Measurements from ENCODE around the gene CIITA.
"Not testable (repeated sequence)": the region's sequence is repeated elsewhere in the genome, so short reads cannot be mapped to it uniquely, and the experiment has no call there.

CIITA gene

GRCh38 chr16:10957771-10958482, 80.9 kb downstream of the CIITA start:
- DNase-seq, result no peak

GRCh38 chr16:10959161-10959560, 82.2 kb downstream of the CIITA start:
- DNase-seq, result no peak

DNA sequence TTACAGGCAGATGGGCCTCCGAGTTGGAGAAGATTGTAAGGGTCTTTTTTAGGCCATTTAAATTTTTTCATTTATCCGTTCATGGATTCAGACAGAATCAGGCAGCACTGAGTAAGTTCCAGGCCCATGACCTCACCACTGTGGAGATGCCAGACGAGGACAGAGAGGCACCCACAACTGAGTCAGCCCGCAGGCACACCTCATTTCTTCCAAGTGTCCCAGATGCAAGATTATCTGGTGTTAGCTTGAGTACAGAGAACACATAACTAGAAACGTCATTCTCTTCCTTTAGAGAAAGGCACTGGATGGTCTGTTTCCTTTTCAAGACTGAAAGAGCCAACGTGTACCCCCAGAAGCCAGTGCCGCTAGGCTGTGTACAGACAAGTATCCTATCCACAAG, 84.2 kb downstream of the CIITA start:
- no peak for DNase-seq

- DNase-seq, result peak; percentile 62
Measured at GRCh38 chr16:10964039-10964890, 87.3 kb downstream of the CIITA start.

DNA sequence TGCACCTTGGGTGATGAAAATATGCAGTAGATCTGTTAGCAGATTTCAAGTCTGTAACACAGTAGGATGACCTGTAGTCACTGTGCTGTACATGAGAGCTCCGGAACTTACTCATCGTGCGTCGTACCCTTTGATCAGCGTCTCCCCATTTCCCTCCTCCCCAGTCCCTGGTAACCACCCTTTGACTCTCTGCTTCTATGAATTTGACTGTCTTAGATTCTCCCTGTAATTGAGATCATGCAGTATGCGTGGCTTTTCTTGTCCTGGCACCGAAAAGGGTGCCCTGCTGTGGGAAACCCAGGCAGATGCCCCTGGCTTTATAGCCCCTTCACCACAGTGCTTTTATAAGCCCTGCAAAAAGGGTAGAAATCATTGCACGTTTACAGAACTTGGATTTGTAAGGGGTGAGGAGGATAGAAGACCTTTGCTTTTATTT, 87.9 kb downstream of the CIITA start:
- no peak for DNase-seq

DNA sequence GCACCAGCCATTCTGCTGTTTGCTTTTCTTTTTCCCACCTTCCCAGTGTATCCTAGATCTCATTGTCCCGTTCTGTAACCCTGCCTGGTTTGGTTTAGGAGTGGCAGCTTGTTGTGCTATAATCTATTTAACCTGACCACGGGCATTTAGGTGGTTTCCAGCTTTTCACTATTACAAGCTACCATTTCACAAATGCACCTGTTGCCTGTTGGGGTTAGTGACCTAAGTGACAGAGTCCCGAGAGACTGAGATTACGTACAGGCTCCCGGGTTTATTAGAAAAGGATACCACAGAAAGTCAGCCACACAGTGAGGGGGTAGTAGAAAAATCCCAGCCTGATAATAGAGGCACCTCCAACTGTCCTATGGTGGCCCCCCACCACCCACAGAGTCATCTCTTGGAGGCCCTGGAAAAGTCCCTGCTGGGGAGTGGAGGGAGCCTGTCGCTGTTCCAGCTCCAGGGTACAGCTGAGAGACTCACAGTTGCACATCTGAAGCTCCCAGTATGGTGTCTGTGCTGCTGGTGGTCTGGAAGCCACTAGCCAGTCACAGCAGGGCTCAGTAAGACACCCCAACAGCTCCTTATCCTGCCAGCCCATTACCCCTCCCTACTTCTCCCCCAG, 88.5 kb downstream of the CIITA start:
- DNase-seq, result no peak

DNA sequence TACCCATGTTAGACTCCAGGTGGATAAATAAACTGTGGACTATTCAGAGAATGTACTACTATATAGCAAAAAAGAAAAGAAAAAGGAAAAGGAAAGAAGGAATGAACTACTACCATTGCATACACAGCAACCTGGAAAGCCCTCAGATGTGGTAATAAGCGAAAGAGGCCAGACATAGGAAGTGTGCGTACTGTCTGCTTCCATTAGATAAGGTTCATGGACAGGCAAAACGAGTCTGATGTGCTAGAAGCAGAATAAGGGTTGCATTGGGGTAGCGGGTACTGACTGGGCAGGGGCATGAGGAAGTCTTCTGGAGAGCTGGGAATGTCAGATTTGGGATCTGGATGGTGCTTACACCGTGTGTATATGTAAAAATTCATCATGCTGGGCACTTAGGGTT, 89.1 kb downstream of the CIITA start:
- DNase-seq, result no peak

GRCh38 chr16:10966559-10966958, 89.6 kb downstream of the CIITA start:
- DNase-seq, result not testable (repeated sequence)

GRCh38 chr16:10967986-10968385, 91.0 kb downstream of the CIITA start:
- DNase-seq, result no peak

DNA sequence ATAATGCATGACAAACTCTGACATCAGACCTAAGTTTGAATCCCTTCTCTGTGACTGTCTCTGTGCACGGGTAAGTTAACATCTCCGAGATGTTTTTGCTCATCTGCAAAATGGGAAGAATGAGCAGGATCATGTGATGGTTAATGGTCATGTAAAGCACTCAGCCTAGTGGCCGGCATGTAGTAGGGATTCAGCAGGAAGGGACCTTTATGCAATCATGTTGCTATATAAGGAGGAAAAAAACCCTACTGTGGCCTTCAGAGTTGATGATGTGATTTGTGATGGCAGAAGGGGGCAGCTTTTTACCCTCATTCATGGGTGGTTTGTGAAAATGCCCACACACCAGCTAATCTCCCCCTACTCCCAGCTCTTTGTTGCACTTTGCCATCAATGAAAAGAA, 91.5 kb downstream of the CIITA start:
- no peak for DNase-seq

GRCh38 chr16:10969615-10970014, 92.6 kb downstream of the CIITA start:
- DNase-seq, result no peak

DNA sequence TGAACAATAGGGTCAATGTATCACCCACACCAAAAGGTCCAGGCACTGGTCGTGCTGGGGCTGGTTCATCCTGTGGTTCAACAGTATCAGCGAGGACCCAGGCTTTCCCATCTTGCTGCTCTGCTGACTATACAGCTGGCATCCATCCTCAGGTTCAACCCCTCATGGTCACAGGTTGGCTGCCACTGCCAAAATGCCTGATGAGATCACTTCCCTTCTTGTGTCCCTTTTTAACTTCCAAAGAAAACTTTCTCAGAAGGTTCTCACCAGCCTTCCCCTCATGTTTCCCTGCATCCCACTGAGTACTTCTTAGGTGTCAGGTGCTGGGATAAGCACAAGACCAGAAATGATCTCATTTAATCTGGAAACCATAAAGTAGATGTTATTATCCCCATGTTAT, 93.1 kb downstream of the CIITA start:
- DNase-seq, result no peak

GRCh38 chr16:10971560-10971961, 94.6 kb downstream of the CIITA start:
- DNase-seq, result peak; percentile 57

- DNase-seq, result no peak
Measured at GRCh38 chr16:10972108-10972818, 95.3 kb downstream of the CIITA start.

- no peak for DNase-seq
Measured at GRCh38 chr16:10972819-10973464, 95.9 kb downstream of the CIITA start.

DNA sequence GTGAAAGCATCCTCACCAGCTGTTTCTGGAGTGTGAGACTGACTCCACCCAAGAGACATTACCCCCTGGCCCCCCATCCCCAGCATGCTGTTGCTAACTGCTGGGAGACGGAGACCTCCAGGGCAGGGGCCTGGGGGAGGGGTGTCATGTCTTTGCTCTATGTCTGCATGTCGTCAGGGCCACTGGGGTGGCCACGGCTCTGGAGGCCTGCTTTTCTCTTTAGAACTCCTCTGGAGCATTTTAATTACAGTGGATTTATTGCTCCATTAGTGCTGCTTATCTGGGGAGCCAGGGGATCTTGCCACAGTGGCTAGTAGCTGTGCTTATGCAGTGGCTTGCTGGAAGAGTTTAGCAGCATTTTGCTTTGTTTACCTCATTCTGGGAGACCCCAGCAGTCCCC, 99.6 kb downstream of the CIITA start:
- DNase-seq, result no peak

DNA sequence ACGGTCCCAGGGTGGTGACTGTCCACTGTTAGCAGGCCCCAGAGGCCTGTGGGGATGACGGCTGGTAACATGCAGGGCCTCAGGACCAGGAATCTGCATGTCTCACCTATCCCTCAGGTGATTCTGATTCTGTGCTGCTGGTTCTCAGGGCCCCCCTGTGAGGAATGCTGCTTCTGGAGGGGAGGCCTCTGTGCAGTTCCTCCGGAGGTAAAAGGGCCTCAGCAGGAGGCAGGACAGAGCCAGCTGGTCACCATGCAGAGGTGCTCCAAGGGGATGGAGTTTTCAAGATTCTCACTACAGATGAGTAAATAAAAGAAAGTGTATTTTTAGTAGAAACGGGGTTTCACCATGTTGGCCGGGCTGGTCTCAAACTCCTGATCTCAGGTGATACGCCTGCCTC, 101.1 kb downstream of the CIITA start:
- DNase-seq, result no peak

GRCh38 chr16:10978871-10979446, 102.0 kb downstream of the CIITA start:
- DNase-seq, result no peak

DNA sequence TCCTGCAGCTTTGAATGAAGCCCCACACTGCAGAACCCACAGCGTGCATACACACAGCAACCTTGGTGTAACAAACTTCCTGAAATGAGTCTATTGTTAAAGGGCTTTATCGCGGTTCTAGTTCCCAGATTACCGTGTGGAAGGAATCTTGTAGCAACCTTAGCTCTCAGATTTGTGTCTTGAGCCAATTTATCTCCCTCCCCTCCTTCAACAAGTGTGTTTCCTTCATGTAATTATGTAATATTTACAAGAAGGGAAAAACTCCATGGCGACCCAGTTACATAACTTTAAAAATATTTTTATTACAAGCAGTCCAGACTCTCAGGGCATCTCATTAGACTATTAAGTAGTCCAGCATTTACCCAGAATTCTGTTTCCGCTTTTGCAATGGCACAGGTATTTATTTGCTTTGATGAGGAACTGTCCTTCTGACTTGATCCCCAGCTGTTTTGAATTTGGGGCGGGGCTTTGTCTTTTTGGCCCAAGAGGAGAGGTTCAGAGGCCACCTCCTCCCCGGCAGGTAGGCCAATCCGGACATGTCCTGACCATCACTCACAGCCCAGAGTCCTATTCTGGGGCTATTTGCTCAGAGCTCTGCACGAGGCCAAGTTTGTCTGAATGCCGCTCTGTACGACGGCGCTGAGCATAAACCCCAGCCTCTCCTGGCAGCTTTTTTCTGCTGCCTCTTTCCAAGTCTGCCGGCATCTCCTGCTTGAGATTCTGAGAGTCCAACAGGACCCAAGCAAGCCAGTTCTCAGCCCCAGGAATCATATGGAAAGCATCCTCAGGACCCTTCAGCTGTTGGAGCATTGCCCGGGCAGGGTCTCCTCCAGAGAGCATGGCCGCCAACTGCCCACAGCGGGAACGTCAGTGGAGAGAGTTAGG, 103.0 kb downstream of the CIITA start:
- no peak for DNase-seq

DNA sequence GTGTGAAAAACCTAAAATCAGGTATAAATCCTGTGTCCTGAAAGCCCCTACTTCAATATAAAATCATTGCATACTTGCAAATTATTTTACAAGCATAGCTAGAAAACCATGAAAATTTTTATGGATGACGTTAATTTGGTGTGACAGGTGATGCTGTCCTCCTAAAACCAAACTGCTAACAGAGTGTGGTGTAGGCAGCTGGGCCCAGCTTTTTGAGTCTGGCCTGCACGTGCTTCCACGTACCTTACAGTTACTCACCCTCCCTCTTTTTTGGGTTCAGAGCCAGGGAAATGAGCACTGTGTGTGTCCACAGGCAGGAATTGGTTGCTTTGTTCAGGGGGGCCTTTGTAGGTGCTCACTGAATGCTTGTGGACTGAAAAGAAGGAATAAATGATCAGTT, 103.8 kb downstream of the CIITA start:
- no peak for DNase-seq

DNA sequence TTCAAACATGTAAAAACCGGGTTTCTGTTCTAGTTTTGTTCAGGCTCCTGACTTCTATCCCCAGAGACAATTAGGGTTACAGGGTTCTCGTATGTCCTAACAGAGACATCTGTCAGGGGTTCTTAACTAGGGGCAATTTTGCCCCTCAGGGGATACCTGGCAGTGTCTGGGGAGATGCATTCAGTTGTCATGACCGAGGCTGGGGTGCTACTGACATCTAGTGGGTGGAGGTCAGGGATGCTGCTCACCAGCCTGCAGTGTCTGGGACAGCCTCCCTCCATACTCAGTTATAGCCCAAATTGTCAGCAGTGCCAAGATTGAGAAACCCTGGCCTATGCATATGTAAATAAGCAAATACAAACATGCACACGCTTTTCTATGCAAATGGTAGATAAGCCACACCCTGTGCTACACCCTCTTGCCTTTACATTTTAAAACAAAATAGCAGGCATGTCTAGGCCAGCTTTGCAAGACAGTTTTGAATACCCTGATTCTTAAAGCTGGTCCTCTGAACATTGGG, 104.8 kb downstream of the CIITA start:
- no peak for DNase-seq

All from NCI-H1694 (cell line).